PC-3 (cell line): ENCODE measurements around the gene GREB1L. TPM values are rescaled to one million over a fixed set of nuclear protein-coding genes. Genes with fewer than 3 reads are reported as not detected.
"Not testable (repeated sequence)": the region's sequence is repeated elsewhere in the genome, so short reads cannot be mapped to it uniquely, and the experiment has no call there.

ENCODE experiments used
- ATAC-seq: fragments of 200-7000 bp; cut with Tn5 transposase; 2 replicates; pipeline ENCODE4 v1.9.1; 2020; ENCODE audit warnings: mild to moderate bottlenecking, moderate library complexity
- BruUV-seq: library from RNA; stranded (reverse); fragments of 400-500 nt; replicated peaks from 2 replicates; lab custom pipeline; 2021; lab: Mats Ljungman, UMichigan
- CTCF ChIA-PET: fragments of 300-600 bp; sonication (Branson Sonifier 250); formaldehyde crosslinking; loops from one replicate; lab custom pipeline; 2022; ENCODE audit warnings: antibody characterized with exemption; lab: Charles Lee
- POLR2A ChIA-PET: fragments of 300-600 bp; sonication (Branson Sonifier 250); formaldehyde crosslinking; loops from one replicate; lab custom pipeline; 2022; ENCODE audit warnings: antibody characterized with exemption; ENCODE audit not compliant: unreplicated experiment; lab: Charles Lee
- DNase-seq: peaks from one replicate; pipeline ENCODE4 v3.0.0-alpha.2; 2015
- H2AFZ ChIP-seq: fragments of 300-600 bp; sonication (generic); 2 replicates; pipeline ENCODE4 v1.6.0; 2016; ENCODE audit warnings: antibody characterized with exemption, low read length
- H3F3A ChIP-seq: fragments of 300-600 bp; sonication (generic); one replicate; pipeline ENCODE4 v1.6.0; 2017; ENCODE audit warnings: antibody characterized with exemption, low read length, control low read depth, mild to moderate bottlenecking; ENCODE audit not compliant: unreplicated experiment
- H3K27ac ChIP-seq: fragments of 300-600 bp; sonication (generic); 2 replicates; pipeline ENCODE4 v1.5.1; 2016; ENCODE audit warnings: mild to moderate bottlenecking, low read length
- H3K27me3 ChIP-seq: fragments of 300-600 bp; sonication (generic); 2 replicates; pipeline ENCODE4 v1.6.1; 2016; ENCODE audit warnings: low read length, mixed read lengths
- H3K36me3 ChIP-seq: fragments of 300-600 bp; sonication (generic); 2 replicates; pipeline ENCODE4 v1.6.1; 2016; ENCODE audit warnings: low read depth, mixed run types, low read length, mixed read lengths
- H3K4me1 ChIP-seq: fragments of 300-600 bp; sonication (generic); 2 replicates; pipeline ENCODE4 v1.5.1; 2016; ENCODE audit warnings: low read length; ENCODE audit not compliant: insufficient read depth
- H3K4me2 ChIP-seq: fragments of 300-600 bp; sonication (generic); 2 replicates; pipeline ENCODE4 v1.6.0; 2016; ENCODE audit warnings: low read length
- H3K4me3 ChIP-seq: fragments of 300-600 bp; sonication (generic); 2 replicates; pipeline ENCODE4 v1.5.1; 2016; ENCODE audit warnings: mild to moderate bottlenecking, low read length, mixed read lengths
- H3K79me2 ChIP-seq: fragments of 300-600 bp; sonication (generic); 2 replicates; pipeline ENCODE4 v1.6.1; 2017; ENCODE audit warnings: low read length, mixed read lengths
- H3K9ac ChIP-seq: fragments of 300-600 bp; sonication (generic); 2 replicates; pipeline ENCODE4 v1.6.0; 2016; ENCODE audit warnings: mild to moderate bottlenecking, low read length
- H3K9me2 ChIP-seq: fragments of 300-600 bp; sonication (generic); replicated peaks from 2 replicates; pipeline ENCODE4 v1.6.1; 2016; ENCODE audit warnings: mixed run types, low read length, mixed read lengths
- H3K9me3 ChIP-seq: fragments of 300-600 bp; sonication (generic); 2 replicates; pipeline ENCODE4 v1.6.1; 2016; ENCODE audit warnings: low read length, mixed read lengths
- H4K20me1 ChIP-seq: fragments of 300-600 bp; sonication (generic); 2 replicates; pipeline ENCODE4 v1.6.1; 2016; ENCODE audit warnings: low read length, mixed read lengths
- EZH2 ChIP-seq: fragments of 300-600 bp; sonication (generic); IDR thresholded peaks from one replicate; pipeline ENCODE4 v1.6.1; 2017; ENCODE audit warnings: antibody characterized with exemption, mild to moderate bottlenecking, low read length; ENCODE audit not compliant: unreplicated experiment
- EZH2phosphoT487 ChIP-seq: fragments of 300-600 bp; sonication (generic); IDR thresholded peaks from 2 replicates; pipeline ENCODE4 v1.6.1; 2018; ENCODE audit warnings: mild to moderate bottlenecking, antibody characterized with exemption, low read length, borderline replicate concordance
- intact Hi-C: fragments of 100-400 bp; cut with micrococcal nuclease; formaldehyde crosslinking; loops from 2 replicates; pipeline ENCODE4 v1.9.0; 2023
- total RNA-seq: library from RNA; depleted of rRNA; stranded (reverse); fragments of >200 nt; gene quantifications from 2 replicates; pipeline ENCODE4 v1.2.3, GENCODE V29; 2014
- TF ChIP-seq, protein P1 (sequence below): fragments of 300-600 bp; sonication (generic); conservative IDR thresholded peaks from 2 replicates; pipeline ENCODE4 v1.5.1; 2017; ENCODE audit warnings: antibody characterized with exemption, low read depth, mild to moderate bottlenecking, low read length

Gene GREB1L
- total RNA-seq, 1 experiment from 2014 or later = 10.3 TPM

DNA sequence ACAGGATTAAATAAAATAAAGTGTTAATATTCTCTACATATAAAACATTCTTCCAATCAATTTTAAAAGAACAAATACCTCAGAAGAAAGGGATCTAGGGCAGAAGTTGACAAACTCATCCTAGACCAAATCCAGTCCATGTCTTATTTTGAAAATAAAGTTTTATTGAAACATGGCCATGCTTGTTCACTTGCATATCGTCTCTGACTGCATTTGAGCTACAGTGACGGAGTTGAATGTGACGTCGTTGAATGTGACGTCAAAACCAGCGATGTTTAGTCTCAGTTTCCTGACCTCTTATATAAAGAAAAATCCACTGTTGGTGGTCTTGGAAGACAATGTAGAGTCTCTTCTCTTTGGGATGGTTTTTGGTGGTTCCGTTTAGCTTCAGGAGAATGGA is 33.6 kb downstream of the GREB1L start:
- no TSS peak for BruUV-seq
- no peak for ATAC-seq
- Histone ChIP-seq H3K27me3 (no peaks in the 10 kb centered on the region), H3K27ac (no peak overlapping the region), H3K4me1 (no peaks in the 10 kb centered on the region), H3K9ac (no peak overlapping the region), H3K9me3 (no peaks in the 10 kb centered on the region), H3K4me2 (no peak overlapping the region), H3K4me3 (no peak overlapping the region), H2AFZ (no peak overlapping the region), H3K36me3 (no peaks in the 10 kb centered on the region), H3K9me2 (no peaks in the 10 kb centered on the region), H3K79me2 (no peaks in the 10 kb centered on the region), H3F3A (no peaks in the 10 kb centered on the region), H4K20me1 (no peaks in the 10 kb centered on the region)
- DNase-seq = no peak
- intact Hi-C loops = no loop called here
- TF ChIP-seq EZH2phosphoT487 (no peak), EZH2 (no peak)
- TF ChIP-seq, protein P1, sequence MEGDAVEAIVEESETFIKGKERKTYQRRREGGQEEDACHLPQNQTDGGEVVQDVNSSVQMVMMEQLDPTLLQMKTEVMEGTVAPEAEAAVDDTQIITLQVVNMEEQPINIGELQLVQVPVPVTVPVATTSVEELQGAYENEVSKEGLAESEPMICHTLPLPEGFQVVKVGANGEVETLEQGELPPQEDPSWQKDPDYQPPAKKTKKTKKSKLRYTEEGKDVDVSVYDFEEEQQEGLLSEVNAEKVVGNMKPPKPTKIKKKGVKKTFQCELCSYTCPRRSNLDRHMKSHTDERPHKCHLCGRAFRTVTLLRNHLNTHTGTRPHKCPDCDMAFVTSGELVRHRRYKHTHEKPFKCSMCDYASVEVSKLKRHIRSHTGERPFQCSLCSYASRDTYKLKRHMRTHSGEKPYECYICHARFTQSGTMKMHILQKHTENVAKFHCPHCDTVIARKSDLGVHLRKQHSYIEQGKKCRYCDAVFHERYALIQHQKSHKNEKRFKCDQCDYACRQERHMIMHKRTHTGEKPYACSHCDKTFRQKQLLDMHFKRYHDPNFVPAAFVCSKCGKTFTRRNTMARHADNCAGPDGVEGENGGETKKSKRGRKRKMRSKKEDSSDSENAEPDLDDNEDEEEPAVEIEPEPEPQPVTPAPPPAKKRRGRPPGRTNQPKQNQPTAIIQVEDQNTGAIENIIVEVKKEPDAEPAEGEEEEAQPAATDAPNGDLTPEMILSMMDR = no peak
- POLR2A ChIA-PET = no interaction called here
- CTCF ChIA-PET = no interaction called here

DNA sequence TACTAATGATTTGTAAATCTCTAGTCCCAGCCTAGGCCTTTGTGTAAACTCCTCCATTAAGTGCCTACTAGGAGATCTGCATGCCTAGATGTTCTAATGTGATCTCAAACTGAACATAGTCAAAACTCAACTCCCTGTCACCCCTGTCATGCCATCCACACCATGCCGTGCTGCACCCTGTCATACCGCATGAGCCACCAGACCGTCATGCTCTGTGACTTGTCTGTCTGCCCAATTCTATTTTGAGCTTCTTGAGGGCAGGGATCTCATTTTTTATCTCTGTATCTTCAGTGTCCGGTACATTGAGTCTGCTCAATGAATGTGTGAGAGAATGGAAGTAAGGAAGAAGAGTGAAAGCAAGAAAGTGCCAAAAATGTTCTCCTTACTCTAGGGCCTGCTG is 35.5 kb downstream of the GREB1L start:
- H3K4me1 ChIP-seq = no peaks in the 10 kb centered on the region
- no peaks in the 10 kb centered on the region for H4K20me1 ChIP-seq
- no peak overlapping the region for H3K4me2 ChIP-seq
- H3K4me3 ChIP-seq = no peak overlapping the region
- DNase-seq (no peak), ATAC-seq (no peak)
- CTCF ChIA-PET = no interaction called here
- no peaks in the 10 kb centered on the region for H3K9me3 ChIP-seq
- H3K9ac ChIP-seq = no peak overlapping the region
- POLR2A ChIA-PET = no interaction called here
- no peaks in the 10 kb centered on the region for H3F3A ChIP-seq
- no peaks in the 10 kb centered on the region for H3K9me2 ChIP-seq
- no peaks in the 10 kb centered on the region for H3K27me3 ChIP-seq
- H3K36me3 ChIP-seq = no peaks in the 10 kb centered on the region
- no peaks in the 10 kb centered on the region for H3K79me2 ChIP-seq
- BruUV-seq = no TSS peak
- intact Hi-C loops = no loop called here
- TF ChIP-seq EZH2 = no peak
- no peak for TF ChIP-seq EZH2phosphoT487
- TF ChIP-seq, protein P1 = no peak
- no peak overlapping the region for H3K27ac ChIP-seq
- H2AFZ ChIP-seq = no peak overlapping the region

DNA sequence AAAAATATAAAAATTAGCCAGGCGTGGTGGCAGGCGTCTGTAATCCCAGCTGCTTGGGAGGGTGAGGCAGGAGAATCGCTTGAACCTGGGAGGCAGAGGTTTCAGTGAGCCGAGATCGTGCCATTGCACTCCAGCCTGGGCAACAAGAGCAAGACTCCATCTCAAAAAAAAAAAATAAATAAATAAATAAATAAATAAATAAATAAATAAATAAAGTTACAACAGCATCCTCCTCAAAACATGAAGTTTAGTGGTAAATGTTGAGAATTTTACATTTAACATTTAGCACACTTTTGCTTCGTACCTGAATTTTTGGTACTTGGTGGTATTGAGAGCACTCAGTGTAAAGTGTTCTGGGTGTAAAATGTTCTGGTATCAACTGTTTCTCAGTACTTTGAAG is 36.2 kb downstream of the GREB1L start:
- H4K20me1 ChIP-seq, H3K9me3 ChIP-seq, CTCF ChIA-PET, H3K4me1 ChIP-seq, H3K27me3 ChIP-seq, H3K9ac ChIP-seq, DNase-seq, H3K4me2 ChIP-seq, H3K9me2 ChIP-seq, ATAC-seq, H3F3A ChIP-seq, H3K79me2 ChIP-seq, H2AFZ ChIP-seq, BruUV-seq, H3K4me3 ChIP-seq, H3K36me3 ChIP-seq, intact Hi-C loops, POLR2A ChIA-PET, H3K27ac ChIP-seq: not testable (repeated sequence)
